NCI-H1417 (cell line): Measurements from ENCODE around the gene ZNF256.

Experiments used
- DNase-seq, 3 experiments: peaks; one replicate each; lab custom pipeline; 2025; lab: John Stamatoyannopoulos, UW

Gene ZNF256

GRCh38 chr19:57947419-57948134, at the start of gene ZNF256:
Gene ZNF256 (minus strand): TSS chr19:57947706. CDS start chr19:57947474, 232 bp downstream.
- peak; percentile 91 to 96 (median 95) for DNase-seq

- no peak for DNase-seq
Observed at GRCh38 chr19:57992841-57993240, 45.3 kb upstream of the ZNF256 start.

GRCh38 chr19:57978586-57979289, 31.2 kb upstream of the ZNF256 start:
- peak in 1 of 3 experiments; percentile 2 for DNase-seq

GRCh38 chr19:57974434-57974833, 26.9 kb upstream of the ZNF256 start, which contains the start of gene C19orf18:
Gene C19orf18 (minus strand): TSS chr19:57974534. CDS start chr19:57974432, 102 bp downstream.
- DNase-seq = no peak

- DNase-seq = no peak
Observed at GRCh38 chr19:57964761-57965160, 17.3 kb upstream of the ZNF256 start.

GRCh38 chr19:57961785-57962184, 14.3 kb upstream of the ZNF256 start:
- DNase-seq = no peak

- no peak for DNase-seq
Observed at GRCh38 chr19:57954996-57955395, 7.5 kb upstream of the ZNF256 start.

- no peak for DNase-seq
Observed at GRCh38 chr19:57949702-57950101, 2.2 kb upstream of the ZNF256 start.

- DNase-seq = no peak
Observed at GRCh38 chr19:57949296-57949695, 1.8 kb upstream of the ZNF256 start.

- no peak for DNase-seq
Observed at GRCh38 chr19:57947088-57947418, 453 bp downstream of the ZNF256 start.

- DNase-seq = no peak
Observed at GRCh38 chr19:57946316-57946715, 1.2 kb downstream of the ZNF256 start.

GRCh38 chr19:57941593-57941992, 5.9 kb downstream of the ZNF256 start:
- no peak for DNase-seq

- DNase-seq = no peak
Observed at GRCh38 chr19:57935731-57936130, 11.8 kb downstream of the ZNF256 start.

GRCh38 chr19:57934820-57935665, 12.5 kb downstream of the ZNF256 start, which contains the start of gene ZNF418:
Gene ZNF418 (minus strand): TSS chr19:57935402. CDS start chr19:57933822, 1,580 bp downstream.
- no peak for DNase-seq

- no peak for DNase-seq
Observed at GRCh38 chr19:57927587-57927986, 19.9 kb downstream of the ZNF256 start.

GRCh38 chr19:57916168-57916995, 31.1 kb downstream of the ZNF256 start, which contains the start of gene ZNF417:
Gene ZNF417 (minus strand): TSS chr19:57916592. CDS start chr19:57916411, 181 bp downstream.
- DNase-seq = peak; percentile 84 to 97 (median 96)

GRCh38 chr19:57914531-57914930, 33.0 kb downstream of the ZNF256 start:
- no peak for DNase-seq

- DNase-seq = no peak
Observed at GRCh38 chr19:57907394-57907793, 40.1 kb downstream of the ZNF256 start.

- DNase-seq = no peak
Observed at GRCh38 chr19:57905258-57905657, 42.2 kb downstream of the ZNF256 start.

GRCh38 chr19:57903618-57904184, 43.8 kb downstream of the ZNF256 start:
- DNase-seq = no peak

GRCh38 chr19:57900311-57900710, 47.2 kb downstream of the ZNF256 start:
- no peak for DNase-seq
